Mesenchymal stem cell (in vitro differentiated cells and primary cell): ENCODE results near the gene CHODL. TPM values are rescaled to one million over a fixed set of nuclear protein-coding genes. Genes with fewer than 3 reads are reported as not detected.

Source experiments
- DNase-seq: peaks from one replicate; pipeline ENCODE4 v3.0.0-alpha.2; 2013
- H2AFZ ChIP-seq: one replicate; pipeline ENCODE4 v1.6.1; 2013; ENCODE audit warnings: low read depth, mild to moderate bottlenecking, control low read depth, inconsistent platforms, low read length, moderate library complexity
- H2AK5ac ChIP-seq: 2 replicates; pipeline ENCODE4 v1.6.1; 2013; ENCODE audit warnings: low read length, moderate library complexity, mild to moderate bottlenecking, inconsistent platforms; ENCODE audit not compliant: severe bottlenecking
- H2BK120ac ChIP-seq: one replicate; pipeline ENCODE4 v1.6.1; 2013; ENCODE audit warnings: low read depth, mild to moderate bottlenecking, inconsistent platforms, low read length, moderate library complexity
- H2BK12ac ChIP-seq, 2 experiments: one replicate each; pipeline ENCODE4 v1.6.1; 2013; ENCODE audit warnings: inconsistent platforms in 2 of 2, low read length in 2 of 2, mild to moderate bottlenecking in 2 of 2, moderate library complexity in 2 of 2, control low read depth in 1 of 2
- H2BK15ac ChIP-seq: one replicate; pipeline ENCODE4 v1.6.1; 2013; ENCODE audit warnings: mild to moderate bottlenecking, low read depth, inconsistent platforms; ENCODE audit not compliant: poor library complexity, severe bottlenecking
- H2BK5ac ChIP-seq: 2 replicates; pipeline ENCODE4 v1.6.1; 2013; ENCODE audit warnings: low read depth, mild to moderate bottlenecking, low read length, control low read depth, inconsistent platforms; ENCODE audit not compliant: poor library complexity, severe bottlenecking
- H3K14ac ChIP-seq, 2 experiments: one replicate each; pipeline ENCODE4 v1.6.1; 2013; ENCODE audit warnings: inconsistent platforms in 2 of 2, low read length in 2 of 2, control low read depth in 1 of 2, mild to moderate bottlenecking in 1 of 2, moderate library complexity in 1 of 2
- H3K18ac ChIP-seq, 2 experiments: one replicate each; pipeline ENCODE4 v1.6.1; 2013; ENCODE audit warnings: inconsistent platforms in 2 of 2, low read length in 2 of 2, control low read depth in 1 of 2, low read depth in 1 of 2, mild to moderate bottlenecking in 1 of 2
- H3K23ac ChIP-seq, 2 experiments: one replicate each; pipeline ENCODE4 v1.6.1; 2013; ENCODE audit warnings: inconsistent platforms in 2 of 2, low read length in 2 of 2, mild to moderate bottlenecking in 2 of 2, moderate library complexity in 2 of 2, control low read depth in 1 of 2
- H3K27ac ChIP-seq: 2 replicates; pipeline ENCODE4 v1.5.1; 2013; ENCODE audit warnings: mild to moderate bottlenecking, moderate library complexity, low read length, control low read depth, inconsistent platforms; ENCODE audit not compliant: poor library complexity, severe bottlenecking
- H3K27me3 ChIP-seq, 2 experiments: 2 replicates each; pipeline versions ENCODE4 v1.6.1 to v1.7.0; 2013; ENCODE audit warnings: low read length in 2 of 2, mild to moderate bottlenecking in 2 of 2, moderate library complexity in 2 of 2, control low read depth in 1 of 2, inconsistent platforms in 1 of 2; ENCODE audit not compliant: control insufficient read depth in 1 of 2, insufficient read depth in 1 of 2
- H3K36me3 ChIP-seq, 2 experiments: 2 replicates each; pipeline versions ENCODE4 v1.6.1 to v1.7.0; 2013; ENCODE audit warnings: low read length in 2 of 2, control low read depth in 1 of 2, inconsistent platforms in 1 of 2, low read depth in 1 of 2, mild to moderate bottlenecking in 1 of 2; ENCODE audit not compliant: insufficient read depth in 2 of 2, control insufficient read depth in 1 of 2
- H3K4ac ChIP-seq, 2 experiments: one replicate each; pipeline ENCODE4 v1.6.1; 2013; ENCODE audit warnings: inconsistent platforms in 2 of 2, low read length in 2 of 2, mild to moderate bottlenecking in 2 of 2, moderate library complexity in 2 of 2, control low read depth in 1 of 2, low read depth in 1 of 2
- H3K4me1 ChIP-seq: 2 replicates; pipeline ENCODE4 v1.6.1; 2013; ENCODE audit warnings: low read depth, low read length, control low read depth; ENCODE audit not compliant: control insufficient read depth, insufficient read depth
- H3K4me2 ChIP-seq: 2 replicates; pipeline ENCODE4 v1.6.1; 2013; ENCODE audit warnings: low read length, mild to moderate bottlenecking, inconsistent platforms; ENCODE audit not compliant: poor library complexity, severe bottlenecking
- H3K4me3 ChIP-seq, 2 experiments: 2 replicates each; pipeline versions ENCODE4 v1.5.1 to v1.7.0; 2013; ENCODE audit warnings: low read length in 2 of 2, mild to moderate bottlenecking in 2 of 2, control low read depth in 1 of 2, low read depth in 1 of 2; ENCODE audit not compliant: insufficient read depth in 1 of 2
- H3K79me1 ChIP-seq: replicated peaks from 2 replicates; pipeline ENCODE4 v1.6.1; 2013; ENCODE audit warnings: mild to moderate bottlenecking, control low read depth, low read length, inconsistent platforms; ENCODE audit not compliant: poor library complexity, severe bottlenecking
- H3K9ac ChIP-seq: 2 replicates; pipeline ENCODE4 v1.7.0; 2013; ENCODE audit warnings: mild to moderate bottlenecking, low read length, moderate library complexity
- H3K9me3 ChIP-seq: 2 replicates; pipeline ENCODE4 v1.7.0; 2013; ENCODE audit warnings: mild to moderate bottlenecking, low read length; ENCODE audit not compliant: control insufficient read depth
- H4K8ac ChIP-seq: one replicate; pipeline ENCODE4 v1.6.1; 2013; ENCODE audit warnings: inconsistent platforms, mild to moderate bottlenecking, low read length, moderate library complexity
- H4K91ac ChIP-seq: one replicate; pipeline ENCODE4 v1.6.1; 2013; ENCODE audit warnings: mild to moderate bottlenecking, low read length, inconsistent platforms
- WGBS: methylation state at CpG from one replicate; pipeline ENCODE4 v1.1.7; 2013; ENCODE audit warnings: mixed read lengths; 5-methylcytosine and 5-hydroxymethylcytosine counted together
- polyA plus RNA-seq, 2 experiments: library from polyadenylated mRNA; stranded (reverse); fragments of 200-250 nt; gene quantifications; one replicate each; pipeline ENCODE4 v1.2.3, GENCODE V29; 2013

Gene CHODL
- polyA plus RNA-seq (2013, experiment 1 of 2), result 34.5 TPM
- polyA plus RNA-seq (2013, experiment 2 of 2), result 34.4 TPM

GRCh38 chr21:18244671-18245463 is at the start of gene CHODL:
Gene CHODL (plus strand): TSS chr21:18244833. CDS start chr21:18245224, 391 bp downstream.
- Histone ChIP-seq H3K9ac (peak within 1 kb of the TSS; percentile 48), H3K23ac (peak within 1 kb of the TSS in 1 of 2 experiments; percentile 99), H4K91ac (peak within 1 kb of the TSS; percentile 34), H3K27ac (no peak within 1 kb of the TSS), H3K4me3 (peak within 1 kb of the TSS; percentile 49 to 80), H2AK5ac (no peak within 1 kb of the TSS), H3K14ac (peak within 1 kb of the TSS in 1 of 2 experiments; percentile 97), H3K27me3 (peaks cover 29 to 36% of the 10 kb centered on the region in 2 experiments), H3K4me1 (peaks cover 12% of the 10 kb centered on the region), H2BK5ac (no peak within 1 kb of the TSS), H3K9me3 (no peaks in the 10 kb centered on the region), H3K4ac (peak within 1 kb of the TSS in 1 of 2 experiments; percentile 61), H3K36me3 (peaks cover 0 to 4% of the 10 kb centered on the region in 2 experiments), H4K8ac (peak within 1 kb of the TSS; percentile 60), H2BK12ac (peak within 1 kb of the TSS in 1 of 2 experiments; percentile 78), H3K18ac (peak within 1 kb of the TSS; percentile 77 to 90), H2AFZ (peak within 1 kb of the TSS; percentile 86), H3K79me1 (no peaks in the 10 kb centered on the region), H2BK120ac (peak within 1 kb of the TSS; percentile 85), H2BK15ac (no peak within 1 kb of the TSS), H3K4me2 (peak within 1 kb of the TSS; percentile 96)
- WGBS, result 6% methylated on average over 41 of the region's 72 CpGs
- peak; percentile 26 for DNase-seq

GRCh38 chr21:18204931-18205330 is 39.7 kb upstream of the CHODL start:
- no peaks in the 10 kb centered on the region for H3K27me3 ChIP-seq
- H2BK5ac ChIP-seq, result no peak overlapping the region
- H3K79me1 ChIP-seq, result no peaks in the 10 kb centered on the region
- H4K8ac ChIP-seq, result no peak overlapping the region
- H3K4ac ChIP-seq, result no peak overlapping the region
- no peak overlapping the region for H3K14ac ChIP-seq
- no peak overlapping the region for H3K23ac ChIP-seq
- WGBS, result no CpG with 5 or more reads among the region's 1 CpG
- no peaks in the 10 kb centered on the region for H3K4me1 ChIP-seq
- peak; percentile 16 for DNase-seq
- H2AFZ ChIP-seq, result no peak overlapping the region
- no peak overlapping the region for H2BK120ac ChIP-seq
- H3K9me3 ChIP-seq, result no peaks in the 10 kb centered on the region
- H2BK12ac ChIP-seq, result no peak overlapping the region
- H3K9ac ChIP-seq, result no peak overlapping the region
- no peak overlapping the region for H3K18ac ChIP-seq
- no peak overlapping the region for H3K4me2 ChIP-seq
- no peak overlapping the region for H4K91ac ChIP-seq
- no peaks in the 10 kb centered on the region for H3K36me3 ChIP-seq
- H3K4me3 ChIP-seq, result no peak overlapping the region
- no peak overlapping the region for H2AK5ac ChIP-seq
- H3K27ac ChIP-seq, result no peak overlapping the region
- H2BK15ac ChIP-seq, result no peak overlapping the region

- Histone ChIP-seq H3K23ac (no peak overlapping the region), H2BK15ac (no peak overlapping the region), H3K14ac (no peak overlapping the region), H3K4me1 (no peaks in the 10 kb centered on the region), H3K9ac (no peak overlapping the region), H3K36me3 (no peaks in the 10 kb centered on the region), H3K4me3 (no peak overlapping the region), H3K4me2 (no peak overlapping the region), H4K91ac (no peak overlapping the region), H2AK5ac (no peak overlapping the region), H3K4ac (no peak overlapping the region), H3K27ac (no peak overlapping the region), H3K9me3 (peaks cover 28% of the 10 kb centered on the region), H2AFZ (no peak overlapping the region), H2BK5ac (no peak overlapping the region), H2BK120ac (no peak overlapping the region), H4K8ac (no peak overlapping the region), H3K79me1 (no peaks in the 10 kb centered on the region), H2BK12ac (no peak overlapping the region), H3K27me3 (no peaks in the 10 kb centered on the region), H3K18ac (no peak overlapping the region)
- 31% methylated on average over 1 of the region's 1 CpG for WGBS
- DNase-seq, result no peak
Measured at GRCh38 chr21:18218331-18218730, 26.3 kb upstream of the CHODL start.

GRCh38 chr21:18220498-18220897 is 24.1 kb upstream of the CHODL start:
- H2BK5ac ChIP-seq, result no peak overlapping the region
- no peak overlapping the region for H3K18ac ChIP-seq
- H4K8ac ChIP-seq, result no peak overlapping the region
- no peaks in the 10 kb centered on the region for H3K36me3 ChIP-seq
- no peak overlapping the region for H4K91ac ChIP-seq
- no peaks in the 10 kb centered on the region for H3K4me1 ChIP-seq
- H2AK5ac ChIP-seq, result no peak overlapping the region
- no peak overlapping the region for H3K14ac ChIP-seq
- no peak overlapping the region for H2AFZ ChIP-seq
- H2BK120ac ChIP-seq, result no peak overlapping the region
- no peak overlapping the region for H3K23ac ChIP-seq
- H3K27ac ChIP-seq, result no peak overlapping the region
- H3K4me3 ChIP-seq, result no peak overlapping the region
- no peaks in the 10 kb centered on the region for H3K27me3 ChIP-seq
- H3K4ac ChIP-seq, result no peak overlapping the region
- H3K79me1 ChIP-seq, result no peaks in the 10 kb centered on the region
- DNase-seq, result no peak
- H3K4me2 ChIP-seq, result no peak overlapping the region
- H2BK12ac ChIP-seq, result no peak overlapping the region
- peaks cover 28% of the 10 kb centered on the region for H3K9me3 ChIP-seq
- no peak overlapping the region for H2BK15ac ChIP-seq
- no peak overlapping the region for H3K9ac ChIP-seq
